ENCODE data around the gene CCDC188.

DNA sequence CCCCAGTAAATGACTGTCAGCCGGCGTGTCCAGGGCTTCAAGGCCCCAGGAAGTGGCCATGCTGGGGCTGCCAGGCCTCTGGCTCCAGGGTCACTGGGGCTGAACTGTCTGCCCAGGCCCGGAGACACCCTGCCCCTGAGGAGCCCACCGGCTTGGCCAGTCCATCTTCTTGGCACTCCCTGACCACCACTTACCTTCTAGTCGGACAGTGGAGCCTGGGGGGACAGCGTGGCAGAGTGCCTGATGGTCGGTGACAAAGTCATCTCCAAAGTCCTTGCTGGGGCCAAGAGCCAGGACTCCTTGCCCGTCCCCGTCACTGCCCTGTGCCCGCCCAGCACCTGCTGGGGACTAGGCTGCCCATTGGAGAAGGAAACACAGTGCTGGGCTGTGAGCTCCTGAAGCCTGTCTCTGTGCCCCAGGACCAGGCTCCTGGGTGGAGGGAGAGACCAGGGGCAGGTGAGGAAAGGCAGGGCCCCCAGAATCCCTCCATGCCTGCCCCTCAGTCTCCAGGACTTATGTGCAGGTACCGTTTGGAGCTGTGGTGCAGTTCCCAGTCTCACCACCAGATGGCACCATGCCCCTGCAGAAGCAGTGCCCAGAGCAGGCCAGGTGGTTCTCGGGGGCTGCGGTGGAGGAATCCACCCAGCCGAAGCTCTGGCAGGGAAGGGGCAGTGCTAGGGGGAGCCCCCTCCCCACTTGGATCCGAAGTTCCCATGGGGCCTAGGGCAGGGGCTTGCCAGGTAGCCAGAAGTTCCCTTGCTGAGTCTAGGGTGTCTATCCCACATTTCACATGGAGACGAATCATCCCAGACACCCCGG is 6.0 kb upstream of the CCDC188 start:
- no peak for TF ChIP-seq SP1 (IDR thresholded peaks at IDR 0.05)
- TF ChIP-seq LEF1 (IDR thresholded peaks at IDR 0.05; ENCODE audit: borderline replicate concordance) = no peak
- TF ChIP-seq HDGF (IDR thresholded peaks at IDR 0.05; ENCODE audit: borderline replicate concordance) = no peak
- no peak for TF ChIP-seq BHLHE40 (IDR thresholded peaks at IDR 0.05; ENCODE audit: borderline replicate concordance)
- no peak for TF ChIP-seq TARDBP (IDR thresholded peaks at IDR 0.05)
- TF ChIP-seq ZNF384 (IDR thresholded peaks at IDR 0.05) = no peak
- TF ChIP-seq ELF4 (IDR thresholded peaks at IDR 0.05) = no peak
- no peak for TF ChIP-seq CTBP1 (IDR thresholded peaks at IDR 0.05; ENCODE audit: borderline replicate concordance)
- TF ChIP-seq FOXA1 (IDR thresholded peaks at IDR 0.05) = no peak
